HG03025 (cell line): ENCODE results near the gene SLF2.

Experiments
- ATAC-seq: cut with Tn5 transposase; IDR thresholded peaks from one replicate; pipeline ENCODE4 v1.9.1; 2021; ENCODE audit warnings: mild to moderate bottlenecking, moderate library complexity; ENCODE audit not compliant: unreplicated experiment, low FRiP score

SLF2 gene

GRCh38 chr10:100996678-100997359 lies 84.1 kb downstream of the SLF2 start:
- ATAC-seq = no peak

- peak; percentile 40 for ATAC-seq
Observed at GRCh38 chr10:100997360-100998182, 84.8 kb downstream of the SLF2 start.

GRCh38 chr10:100998183-100998990 lies 85.6 kb downstream of the SLF2 start:
- ATAC-seq = no peak

- ATAC-seq = peak; percentile 40
Observed at GRCh38 chr10:100998991-100999741, 86.4 kb downstream of the SLF2 start.

GRCh38 chr10:100999742-101000126 lies 87.0 kb downstream of the SLF2 start, which contains the start of gene LZTS2:
LZTS2 (plus strand) TSS chr10:100999808; CDS start chr10:101002539, 2,731 bp downstream.
- ATAC-seq = no peak

GRCh38 chr10:101000127-101000914 lies 87.6 kb downstream of the SLF2 start:
- ATAC-seq = no peak

- no peak for ATAC-seq
Observed at GRCh38 chr10:101000915-101001658, 88.3 kb downstream of the SLF2 start.

GRCh38 chr10:101001659-101002035 lies 88.9 kb downstream of the SLF2 start:
- no peak for ATAC-seq

GRCh38 chr10:101002456-101002855 lies 89.7 kb downstream of the SLF2 start:
- no peak for ATAC-seq

- ATAC-seq = no peak
Observed at GRCh38 chr10:101003639-101004206, 91.0 kb downstream of the SLF2 start.

- ATAC-seq = no peak
Observed at GRCh38 chr10:101005361-101005760, 92.6 kb downstream of the SLF2 start.

GRCh38 chr10:101005869-101006567 lies 93.3 kb downstream of the SLF2 start:
- no peak for ATAC-seq

GRCh38 chr10:101006593-101007098 lies 93.9 kb downstream of the SLF2 start:
- no peak for ATAC-seq

- ATAC-seq = no peak
Observed at GRCh38 chr10:101007099-101007711, 94.4 kb downstream of the SLF2 start.

GRCh38 chr10:101007915-101008822 lies 95.4 kb downstream of the SLF2 start:
- ATAC-seq = no peak

- no peak for ATAC-seq
Observed at GRCh38 chr10:101008823-101009423, 96.2 kb downstream of the SLF2 start.
